Measurements from ENCODE around the gene FREM2.

Gene FREM2

GRCh38 chr13:38922170-38922569 is 235.3 kb downstream of the FREM2 start:
- no peaks in the 10 kb centered on the region for H3K9me2 ChIP-seq (replicated peaks; ENCODE audit: insufficient read depth, low read length)
- TF ChIP-seq, protein P1, sequence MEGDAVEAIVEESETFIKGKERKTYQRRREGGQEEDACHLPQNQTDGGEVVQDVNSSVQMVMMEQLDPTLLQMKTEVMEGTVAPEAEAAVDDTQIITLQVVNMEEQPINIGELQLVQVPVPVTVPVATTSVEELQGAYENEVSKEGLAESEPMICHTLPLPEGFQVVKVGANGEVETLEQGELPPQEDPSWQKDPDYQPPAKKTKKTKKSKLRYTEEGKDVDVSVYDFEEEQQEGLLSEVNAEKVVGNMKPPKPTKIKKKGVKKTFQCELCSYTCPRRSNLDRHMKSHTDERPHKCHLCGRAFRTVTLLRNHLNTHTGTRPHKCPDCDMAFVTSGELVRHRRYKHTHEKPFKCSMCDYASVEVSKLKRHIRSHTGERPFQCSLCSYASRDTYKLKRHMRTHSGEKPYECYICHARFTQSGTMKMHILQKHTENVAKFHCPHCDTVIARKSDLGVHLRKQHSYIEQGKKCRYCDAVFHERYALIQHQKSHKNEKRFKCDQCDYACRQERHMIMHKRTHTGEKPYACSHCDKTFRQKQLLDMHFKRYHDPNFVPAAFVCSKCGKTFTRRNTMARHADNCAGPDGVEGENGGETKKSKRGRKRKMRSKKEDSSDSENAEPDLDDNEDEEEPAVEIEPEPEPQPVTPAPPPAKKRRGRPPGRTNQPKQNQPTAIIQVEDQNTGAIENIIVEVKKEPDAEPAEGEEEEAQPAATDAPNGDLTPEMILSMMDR (IDR thresholded peaks at IDR 0.05; ENCODE audit: insufficient read depth, low read length, poor library complexity, severe bottlenecking), result no peak
- TF ChIP-seq EZH2phosphoT487 (conservative IDR thresholded peaks at IDR 0.05; ENCODE audit: low read length), result no peak
- no peak overlapping the region for H3K27ac ChIP-seq (ENCODE audit: low read depth, low read length)
- H2AFZ ChIP-seq (ENCODE audit: low read depth, low read length, severe bottlenecking), result no peak overlapping the region
- H3K4me3 ChIP-seq (ENCODE audit: insufficient read depth, low read length, poor library complexity, severe bottlenecking), result no peak overlapping the region
- H3K4me2 ChIP-seq (ENCODE audit: low read depth, low read length, poor library complexity, severe bottlenecking), result no peak overlapping the region
- H3K9ac ChIP-seq (ENCODE audit: low read length), result no peak overlapping the region
- no peaks in the 10 kb centered on the region for H3K79me2 ChIP-seq (ENCODE audit: insufficient read depth, low read length)
- H3K9me3 ChIP-seq (ENCODE audit: insufficient read depth, low read length), result no peaks in the 10 kb centered on the region
- no peaks in the 10 kb centered on the region for H3K27me3 ChIP-seq (ENCODE audit: low read length)
- no peaks in the 10 kb centered on the region for H3F3A ChIP-seq (ENCODE audit: insufficient read depth)
- H3K36me3 ChIP-seq (ENCODE audit: low read length), result no peaks in the 10 kb centered on the region
- no peaks in the 10 kb centered on the region for H4K20me1 ChIP-seq (ENCODE audit: low read depth, low read length)

- no peaks in the 10 kb centered on the region for H3K79me2 ChIP-seq (ENCODE audit: insufficient read depth, low read length)
- H3K27ac ChIP-seq (ENCODE audit: low read depth, low read length), result no peak overlapping the region
- no peak overlapping the region for H2AFZ ChIP-seq (ENCODE audit: low read depth, low read length, severe bottlenecking)
- H3K27me3 ChIP-seq (ENCODE audit: low read length), result no peaks in the 10 kb centered on the region
- H3K36me3 ChIP-seq (ENCODE audit: low read length), result no peaks in the 10 kb centered on the region
- no peak overlapping the region for H3K4me2 ChIP-seq (ENCODE audit: low read depth, low read length, poor library complexity, severe bottlenecking)
- no peak overlapping the region for H3K9ac ChIP-seq (ENCODE audit: low read length)
- TF ChIP-seq EZH2phosphoT487 (conservative IDR thresholded peaks at IDR 0.05; ENCODE audit: low read length), result no peak
- TF ChIP-seq, protein P1 (IDR thresholded peaks at IDR 0.05; ENCODE audit: insufficient read depth, low read length, poor library complexity, severe bottlenecking), result no peak
- H3F3A ChIP-seq (ENCODE audit: insufficient read depth), result no peaks in the 10 kb centered on the region
- no peaks in the 10 kb centered on the region for H4K20me1 ChIP-seq (ENCODE audit: low read depth, low read length)
- no peaks in the 10 kb centered on the region for H3K9me2 ChIP-seq (replicated peaks; ENCODE audit: insufficient read depth, low read length)
- no peak overlapping the region for H3K4me3 ChIP-seq (ENCODE audit: insufficient read depth, low read length, poor library complexity, severe bottlenecking)
- no peaks in the 10 kb centered on the region for H3K9me3 ChIP-seq (ENCODE audit: insufficient read depth, low read length)
Observed at GRCh38 chr13:38933786-38934185, 246.9 kb downstream of the FREM2 start.
